Stimulated activated CD4-positive, alpha-beta T cell treated with anti-CD3 and anti-CD28 coated beads, Interleukin-1b, Interleukin-23, amount 100 ng/mL, for 4 hours (primary cell): ENCODE measurements around the gene MRPL55.

ENCODE experiments used
- DNase-seq, 2 donors: peaks; one replicate each; pipeline ENCODE4 v3.0.0-alpha.2; 2020; ENCODE audit warnings: low read depth in 2 of 2

MRPL55 gene

DNA sequence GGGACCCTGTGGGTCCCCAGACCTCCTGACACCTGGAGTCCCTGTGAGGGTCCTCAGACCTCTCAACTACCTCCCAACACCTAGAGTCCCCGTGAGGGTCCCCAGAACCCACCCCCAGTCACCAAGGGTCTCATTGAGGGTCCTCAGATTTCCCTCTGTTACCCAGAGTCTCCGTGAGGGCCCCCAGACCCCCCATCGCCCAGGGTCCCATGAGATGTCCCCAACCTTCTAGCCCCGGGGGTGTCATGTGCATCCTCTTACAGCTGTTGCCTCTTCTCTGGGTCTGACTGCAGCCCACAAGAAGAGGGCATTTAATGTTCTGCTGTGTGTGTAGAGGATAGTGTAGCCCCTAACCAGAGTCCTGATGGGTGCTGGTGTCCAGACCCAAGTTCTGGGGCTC lies 38.7 kb upstream of the MRPL55 start:
- no peak for DNase-seq

- DNase-seq, result no peak
These were observed 38.1 kb upstream of the MRPL55 start for GRCh38 chr1:228147151-228147693.

GRCh38 chr1:228146417-228147150 lies 37.5 kb upstream of the MRPL55 start:
- DNase-seq, result no peak

- DNase-seq, result no peak
These were observed 36.6 kb upstream of the MRPL55 start for GRCh38 chr1:228145463-228146416.

DNA sequence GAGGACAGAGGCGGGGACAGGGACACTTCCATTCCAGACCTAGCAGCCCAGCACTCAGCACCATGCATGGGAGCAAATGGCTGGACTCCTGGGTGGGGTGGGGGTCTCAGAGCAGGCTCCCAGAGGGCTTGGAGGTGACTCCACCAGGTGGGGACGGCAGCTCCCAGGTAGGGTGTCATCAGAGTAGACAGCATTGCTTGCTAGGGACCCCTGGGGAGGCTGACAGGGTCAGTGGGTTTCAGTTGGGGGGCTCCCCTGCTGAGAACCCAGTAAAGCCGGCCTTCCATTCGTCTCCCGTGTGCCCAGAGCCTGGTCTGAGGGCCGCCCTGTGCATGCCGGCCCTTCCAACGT lies 35.9 kb upstream of the MRPL55 start:
- no peak for DNase-seq

DNA sequence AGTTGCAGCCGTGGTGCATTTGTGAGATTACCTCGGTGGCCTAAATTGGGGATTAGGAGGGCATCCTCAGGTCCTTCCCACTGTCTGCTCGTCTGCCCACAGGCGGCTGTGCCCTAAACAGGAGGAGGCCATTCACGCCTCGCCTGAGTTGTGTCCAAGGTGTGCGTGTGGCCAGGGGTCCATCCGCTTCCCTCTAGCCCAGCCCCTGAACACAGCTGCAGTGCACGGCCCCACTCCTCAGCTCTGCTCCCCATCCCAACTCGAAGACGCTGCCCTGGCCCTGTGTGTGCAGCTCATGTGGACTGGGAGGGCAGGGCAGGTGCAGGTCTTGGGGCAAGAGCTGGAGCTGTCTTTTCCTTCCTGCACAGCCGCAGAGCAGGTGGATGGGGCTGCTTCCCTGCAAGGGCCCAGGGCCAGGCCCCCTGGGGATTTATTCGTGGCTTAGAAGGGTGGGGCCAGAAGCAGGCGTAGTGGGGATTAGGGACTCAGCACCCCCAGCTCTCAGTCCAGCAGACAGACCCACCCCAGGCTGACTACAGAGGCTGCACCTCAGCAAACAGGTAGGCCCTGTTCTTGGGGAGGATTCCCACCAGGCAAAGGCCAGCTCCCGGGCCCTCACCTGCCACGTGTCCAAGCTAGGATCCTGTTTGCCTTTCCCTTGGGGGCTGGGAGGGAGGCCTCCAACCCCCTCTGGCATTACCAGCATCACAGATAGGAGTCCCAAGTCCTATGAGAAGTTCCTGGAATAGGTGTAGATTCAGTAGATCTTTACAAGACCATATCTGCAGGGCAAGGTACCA lies 35.3 kb upstream of the MRPL55 start:
- DNase-seq, result no peak

GRCh38 chr1:228143480-228144192 lies 34.5 kb upstream of the MRPL55 start:
- no peak for DNase-seq

- no peak for DNase-seq
These were observed 33.6 kb upstream of the MRPL55 start for GRCh38 chr1:228142701-228143136.

DNA sequence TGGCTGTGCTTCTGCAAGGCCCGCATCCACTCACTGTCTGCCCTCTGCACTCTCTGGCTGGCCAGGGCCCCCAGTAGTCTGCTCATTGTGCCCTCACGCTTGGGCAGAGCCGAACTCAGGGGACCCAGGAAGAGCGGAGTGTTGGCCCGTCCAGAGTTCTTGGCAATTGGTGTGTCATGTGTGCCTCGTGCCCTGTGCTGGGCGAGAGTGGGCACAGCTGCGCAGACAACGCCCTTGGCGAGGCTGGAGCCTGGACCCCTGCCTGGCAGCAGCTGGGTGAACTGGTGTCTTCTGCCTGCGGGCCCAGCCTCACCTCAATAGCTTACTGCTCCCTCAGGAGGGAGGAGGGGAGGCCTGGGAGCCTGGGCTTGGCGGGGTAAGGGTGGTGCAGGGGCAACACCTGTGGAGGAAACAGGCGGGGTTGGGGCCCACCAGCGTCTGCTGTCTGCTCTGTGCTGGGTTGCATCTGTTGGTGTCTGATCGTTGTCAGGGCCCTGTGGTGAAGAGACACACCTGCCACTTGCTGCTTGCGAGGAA lies 33.1 kb upstream of the MRPL55 start:
- no peak for DNase-seq

GRCh38 chr1:228141226-228142044 lies 32.3 kb upstream of the MRPL55 start:
- DNase-seq, result peak in 1 of 2 donors; percentile 13

DNA sequence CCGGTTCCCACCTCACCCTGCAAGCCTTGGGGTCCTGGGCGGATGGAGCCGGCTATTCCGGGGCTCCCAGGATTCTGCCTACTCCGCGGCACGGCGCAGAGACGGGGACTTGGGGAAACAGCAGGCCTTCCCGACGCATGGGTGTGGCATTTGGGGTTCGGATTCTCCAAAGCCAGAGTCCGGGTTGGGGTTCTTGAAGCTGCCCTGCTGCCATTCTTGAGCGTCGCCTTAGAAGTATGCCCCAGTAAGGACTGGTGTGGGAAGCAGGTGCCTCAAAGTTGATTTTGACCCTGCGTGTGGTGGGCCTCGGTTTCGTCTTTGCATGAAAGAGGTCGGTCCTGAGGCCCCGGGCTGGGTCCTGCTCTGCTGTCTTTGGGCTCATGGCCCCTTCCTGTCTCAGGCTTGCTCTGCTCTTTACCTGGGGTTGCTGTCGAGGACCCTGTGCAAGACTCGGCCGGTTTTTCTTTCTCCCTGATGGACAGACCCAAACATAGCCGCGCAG lies 31.7 kb upstream of the MRPL55 start:
- DNase-seq, result no peak

GRCh38 chr1:228139931-228140723 lies 31.0 kb upstream of the MRPL55 start, which contains the start of gene GUK1:
Gene GUK1, plus strand, starts transcription at chr1:228140279. Its CDS starts 24 bp downstream, at chr1:228140303.
- DNase-seq, result peak; percentile 99

DNA sequence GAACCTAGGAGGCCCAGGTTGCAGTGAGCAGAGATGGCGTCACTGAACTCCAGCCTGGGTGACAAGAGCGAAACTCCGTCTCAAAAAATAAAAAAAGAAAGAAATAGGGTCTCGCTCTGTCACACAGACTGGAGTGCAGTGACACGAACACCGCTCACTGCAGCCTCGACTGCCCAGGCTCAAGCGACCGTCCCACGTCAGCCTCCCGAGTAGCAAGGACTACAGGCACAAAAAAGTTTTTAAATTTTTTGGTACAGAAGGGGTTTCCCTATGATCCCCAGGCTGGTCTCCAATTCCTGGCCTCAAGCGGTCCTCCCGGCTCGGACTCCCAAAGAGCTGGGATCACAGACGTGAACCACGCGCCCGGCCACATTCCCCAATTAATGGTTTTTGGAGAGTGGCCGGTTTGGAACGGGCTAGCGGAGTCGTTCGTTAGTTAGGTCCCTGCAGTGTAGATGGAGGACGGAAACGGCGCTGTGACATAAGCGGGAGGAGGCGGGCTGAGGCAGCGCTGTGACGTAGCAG lies 30.4 kb upstream of the MRPL55 start:
- no peak for DNase-seq

- no peak for DNase-seq
These were observed 27.8 kb upstream of the MRPL55 start for GRCh38 chr1:228136901-228137300.

GRCh38 chr1:228134591-228134990 lies 25.5 kb upstream of the MRPL55 start:
- no peak for DNase-seq

DNA sequence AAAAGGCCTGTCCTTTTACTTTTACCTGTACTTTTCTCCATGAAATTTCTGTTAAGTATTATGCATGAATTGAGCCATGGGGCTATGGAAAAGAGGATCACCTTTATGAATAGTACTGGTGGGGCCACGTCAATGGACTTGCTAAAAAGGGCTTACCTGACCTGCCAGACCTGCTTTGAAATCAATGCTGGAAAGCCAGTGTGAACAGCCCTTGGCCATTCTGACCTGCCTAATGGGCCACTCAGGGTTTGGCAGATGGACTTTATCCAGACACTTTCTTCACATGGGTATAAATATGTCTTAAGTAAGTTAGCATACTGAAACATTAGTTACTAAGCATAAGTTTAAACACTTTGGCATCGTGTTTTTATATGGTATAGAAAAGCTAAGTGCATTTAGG lies 22.7 kb upstream of the MRPL55 start:
- DNase-seq, result no peak

DNA sequence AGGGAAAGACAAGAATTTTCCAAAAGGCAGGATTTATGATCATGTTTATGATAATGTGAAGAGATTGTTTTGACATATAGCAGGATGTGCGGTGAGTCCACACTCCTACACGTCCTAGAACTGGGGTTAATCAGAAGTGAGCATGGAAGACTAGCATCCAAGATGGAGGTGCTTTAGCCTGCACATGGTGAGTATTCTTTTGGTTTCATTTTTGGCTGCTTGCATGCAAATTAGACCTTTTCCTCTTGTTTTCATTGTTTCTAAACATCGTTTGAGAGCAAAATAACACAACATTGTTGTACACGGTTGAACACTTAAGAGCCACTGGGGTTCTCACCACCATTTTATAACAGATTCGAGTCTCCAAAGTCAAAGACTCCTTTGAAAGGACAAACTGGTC lies 16.1 kb upstream of the MRPL55 start:
- DNase-seq, result no peak

DNA sequence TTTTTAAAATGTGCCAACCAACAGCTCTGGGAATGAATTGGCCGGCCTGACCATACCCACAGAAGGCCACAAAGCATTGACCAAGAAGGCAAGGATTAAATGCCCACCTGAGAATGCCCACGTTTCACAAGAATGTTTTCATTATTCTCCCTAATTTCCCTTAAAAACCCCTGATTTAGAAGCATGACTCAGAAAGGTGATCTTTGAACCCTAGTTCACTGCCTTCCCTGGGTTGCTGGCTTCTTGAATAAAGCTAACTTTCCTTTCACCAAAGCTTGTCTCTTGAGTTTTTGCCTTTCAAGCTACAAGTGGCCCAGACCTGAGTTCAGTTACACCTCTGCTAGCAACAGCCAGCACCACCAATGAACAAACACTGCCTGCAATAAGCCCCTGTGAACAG lies 14.4 kb upstream of the MRPL55 start:
- DNase-seq, result no peak
